ENCODE data around the gene EVPLL.
"Not testable (repeated sequence)": the region's sequence is repeated elsewhere in the genome, so short reads cannot be mapped to it uniquely, and the experiment has no call there.

EVPLL gene

GRCh38 chr17:18379246-18380146 lies 1.9 kb downstream of the EVPLL start:
- DNase-seq = no peak

- DNase-seq = no peak
Observed at GRCh38 chr17:18380471-18381157, 3.0 kb downstream of the EVPLL start.

GRCh38 chr17:18381158-18381952 lies 3.8 kb downstream of the EVPLL start:
- no peak for DNase-seq

- no peak for DNase-seq
Observed at GRCh38 chr17:18381953-18382245, 4.3 kb downstream of the EVPLL start.

- no peak for DNase-seq
Observed at GRCh38 chr17:18382441-18383078, 5.0 kb downstream of the EVPLL start.

GRCh38 chr17:18383079-18383481 lies 5.5 kb downstream of the EVPLL start:
- DNase-seq = peak; percentile 38

GRCh38 chr17:18384271-18384670 lies 6.7 kb downstream of the EVPLL start:
- DNase-seq = not testable (repeated sequence)

- DNase-seq = not testable (repeated sequence)
Observed at GRCh38 chr17:18387583-18387982, 10.0 kb downstream of the EVPLL start.

- DNase-seq = not testable (repeated sequence)
Observed at GRCh38 chr17:18388266-18388665, 10.7 kb downstream of the EVPLL start.

- not testable (repeated sequence) for DNase-seq
Observed at GRCh38 chr17:18388728-18389127, 11.2 kb downstream of the EVPLL start.

GRCh38 chr17:18401872-18402590 lies 24.5 kb downstream of the EVPLL start:
- DNase-seq = not testable (repeated sequence)

GRCh38 chr17:18403166-18403565 lies 25.6 kb downstream of the EVPLL start:
- DNase-seq = not testable (repeated sequence)

GRCh38 chr17:18403604-18404003 lies 26.0 kb downstream of the EVPLL start:
- DNase-seq = not testable (repeated sequence)

GRCh38 chr17:18408906-18409305 lies 31.3 kb downstream of the EVPLL start:
- not testable (repeated sequence) for DNase-seq

GRCh38 chr17:18409321-18409720 lies 31.7 kb downstream of the EVPLL start:
- not testable (repeated sequence) for DNase-seq

GRCh38 chr17:18410736-18411135 lies 33.2 kb downstream of the EVPLL start:
- DNase-seq = not testable (repeated sequence)

GRCh38 chr17:18411377-18411864 lies 33.8 kb downstream of the EVPLL start:
- peak; percentile 23 for DNase-seq

- DNase-seq = not testable (repeated sequence)
Observed at GRCh38 chr17:18412001-18412538, 34.5 kb downstream of the EVPLL start.

- not testable (repeated sequence) for DNase-seq
Observed at GRCh38 chr17:18421521-18421920, 43.9 kb downstream of the EVPLL start.

GRCh38 chr17:18422464-18422863 lies 44.9 kb downstream of the EVPLL start:
- not testable (repeated sequence) for DNase-seq

- DNase-seq = not testable (repeated sequence)
Observed at GRCh38 chr17:18423015-18423414, 45.4 kb downstream of the EVPLL start.

- not testable (repeated sequence) for DNase-seq
Observed at GRCh38 chr17:18425593-18425992, 48.0 kb downstream of the EVPLL start.

Measured in activated naive CD4-positive, alpha-beta T cell treated with anti-CD3 and anti-CD28 coated beads, Interleukin-2, amount 50 U/mL, for 16 hours (primary cell).